BLaER1 (cell line): ENCODE data around the gene DPH5.
"Not testable (repeated sequence)": the region's sequence is repeated elsewhere in the genome, so short reads cannot be mapped to it uniquely, and the experiment has no call there.

ENCODE experiments used
- H3K27ac ChIP-seq: shearing (Covaris generic); formaldehyde crosslinking; 2 replicates; pipeline ENCODE4 v1.8.1; 2022
- H3K27me3 ChIP-seq: shearing (Covaris generic); formaldehyde crosslinking; 2 replicates; pipeline ENCODE4 v1.8.1; 2022
- H3K36me3 ChIP-seq: shearing (Covaris generic); formaldehyde crosslinking; 2 replicates; pipeline ENCODE4 v1.8.1; 2022
- H3K4me1 ChIP-seq: shearing (Covaris generic); formaldehyde crosslinking; 2 replicates; pipeline ENCODE4 v1.8.1; 2022
- H3K4me2 ChIP-seq: shearing (Covaris generic); formaldehyde crosslinking; 2 replicates; pipeline ENCODE4 v1.8.1; 2022
- H3K4me3 ChIP-seq: shearing (Covaris generic); formaldehyde crosslinking; 2 replicates; pipeline ENCODE4 v1.8.1; 2022
- H3K9ac ChIP-seq: shearing (Covaris generic); formaldehyde crosslinking; 2 replicates; pipeline ENCODE4 v1.8.1; 2022
- H3K9me3 ChIP-seq: shearing (Covaris generic); formaldehyde crosslinking; 2 replicates; pipeline ENCODE4 v1.8.1; 2022
- H4K20me1 ChIP-seq: shearing (Covaris generic); formaldehyde crosslinking; 2 replicates; pipeline ENCODE4 v1.8.1; 2022
- Cebpa-rat ChIP-seq: shearing (Covaris generic); IDR thresholded peaks from 2 replicates; pipeline ENCODE4 v1.8.1; 2022

Gene DPH5, protein sequence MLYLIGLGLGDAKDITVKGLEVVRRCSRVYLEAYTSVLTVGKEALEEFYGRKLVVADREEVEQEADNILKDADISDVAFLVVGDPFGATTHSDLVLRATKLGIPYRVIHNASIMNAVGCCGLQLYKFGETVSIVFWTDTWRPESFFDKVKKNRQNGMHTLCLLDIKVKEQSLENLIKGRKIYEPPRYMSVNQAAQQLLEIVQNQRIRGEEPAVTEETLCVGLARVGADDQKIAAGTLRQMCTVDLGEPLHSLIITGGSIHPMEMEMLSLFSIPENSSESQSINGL

DNA sequence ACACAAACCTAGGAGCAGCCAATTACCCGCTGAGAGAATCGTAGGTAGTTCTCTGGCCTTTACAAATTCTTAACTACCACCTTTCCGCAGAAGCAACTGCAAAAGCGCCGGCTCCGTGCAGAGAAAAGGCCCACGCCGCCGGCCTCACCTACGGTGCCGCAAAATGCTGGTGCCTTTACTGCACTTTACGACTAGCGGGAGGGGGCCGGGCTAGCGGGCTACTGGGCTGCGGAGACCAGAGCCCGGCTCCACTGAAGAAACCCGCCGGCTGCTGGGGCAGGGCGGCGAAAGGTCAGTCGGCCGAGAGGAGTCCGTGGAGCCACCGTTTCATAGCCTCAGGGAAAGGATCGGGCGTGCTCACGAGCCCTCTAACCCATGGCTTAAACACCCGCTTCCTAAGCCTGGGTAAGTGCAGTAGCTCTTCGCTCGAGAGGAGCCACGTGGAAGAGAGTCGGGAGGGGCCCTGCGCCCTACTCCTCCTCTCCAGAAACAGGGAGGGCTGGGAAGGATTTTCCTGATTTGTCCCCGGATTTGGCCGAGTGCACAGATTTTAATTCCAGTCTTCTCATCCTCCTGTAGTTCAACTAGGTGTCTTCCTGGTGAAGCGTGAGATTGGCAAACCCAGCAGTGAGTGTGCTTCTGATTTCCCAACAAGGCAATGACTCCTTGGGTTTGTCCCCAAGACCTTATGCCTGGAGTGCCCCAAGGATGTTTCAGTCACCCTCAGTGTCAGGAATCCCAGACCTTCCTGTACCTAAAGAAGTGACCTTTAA, at the start of gene DPH5:
TSS of gene DPH5 (minus strand) at position 128 of the 773 bp plus-strand sequence. CDS start 341 bp downstream, outside the sequence.
- TF ChIP-seq Cebpa-rat = no peak
- Histone ChIP-seq H4K20me1 (no peaks in the 10 kb centered on the region), H3K27ac (peak within 1 kb of the TSS; percentile 85), H3K4me2 (peak within 1 kb of the TSS; percentile 79), H3K9me3 (peaks cover 3% of the 10 kb centered on the region; the same call in 1 of the 2 replicates), H3K9ac (peak within 1 kb of the TSS; percentile 87), H3K27me3 (no peaks in the 10 kb centered on the region), H3K36me3 (peaks cover 21% of the 10 kb centered on the region), H3K4me3 (peak within 1 kb of the TSS; percentile 80), H3K4me1 (peaks cover 32% of the 10 kb centered on the region)

DNA sequence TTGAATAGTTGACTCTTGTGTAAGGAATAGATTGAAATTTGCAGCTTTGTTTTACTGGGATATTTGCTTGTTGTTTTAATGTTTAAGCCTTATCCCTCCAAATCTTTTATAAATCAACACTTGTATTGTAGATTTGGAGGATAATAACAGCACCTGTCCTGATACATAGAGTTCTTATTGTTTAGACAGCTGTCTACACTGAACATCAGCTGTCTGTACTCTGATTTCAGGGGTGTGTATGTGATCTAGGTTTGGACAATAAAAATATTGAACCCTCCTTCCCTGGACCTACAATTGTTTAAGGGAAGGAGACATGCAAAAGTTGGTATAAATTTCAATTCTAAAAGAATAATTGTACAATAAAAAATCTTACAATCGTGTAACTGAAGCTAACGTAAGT, 48.3 kb upstream of the DPH5 start:
- no peak overlapping the region for H3K4me2 ChIP-seq
- no peaks in the 10 kb centered on the region; the same call in 1 of the 2 replicates for H3K9me3 ChIP-seq
- H3K4me1 ChIP-seq = peaks cover 30% of the 10 kb centered on the region
- peaks cover 34% of the 10 kb centered on the region for H3K36me3 ChIP-seq
- no peak for TF ChIP-seq Cebpa-rat
- H3K9ac ChIP-seq = no peak overlapping the region
- H3K27me3 ChIP-seq = no peaks in the 10 kb centered on the region
- no peak overlapping the region for H3K27ac ChIP-seq
- H3K4me3 ChIP-seq = no peak overlapping the region
- H4K20me1 ChIP-seq = no peaks in the 10 kb centered on the region

DNA sequence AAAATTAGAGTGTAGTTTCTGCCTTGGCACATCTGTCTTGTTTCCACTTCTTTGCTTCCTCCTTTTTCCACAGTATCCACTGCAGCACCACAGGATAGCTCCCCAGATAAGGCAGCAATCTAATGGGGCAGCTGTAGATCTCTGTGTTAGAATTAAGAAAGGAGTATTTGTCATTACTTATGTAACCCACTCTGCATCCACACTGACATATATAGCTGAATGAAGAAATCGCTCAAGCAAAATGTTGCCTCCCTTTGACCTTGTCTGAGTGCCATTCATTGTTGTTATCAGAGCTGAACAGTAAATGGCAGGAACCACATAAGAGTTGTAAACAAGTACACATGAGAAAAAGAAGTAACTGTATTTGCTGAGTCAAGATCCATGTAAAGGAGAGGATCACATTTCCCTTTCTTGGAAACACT, 45.9 kb upstream of the DPH5 start:
- TF ChIP-seq Cebpa-rat = no peak
- no peak overlapping the region for H3K9ac ChIP-seq
- H3K4me3 ChIP-seq = no peak overlapping the region
- peaks cover 23% of the 10 kb centered on the region for H3K36me3 ChIP-seq
- H3K27me3 ChIP-seq = no peaks in the 10 kb centered on the region
- no peak overlapping the region for H3K4me2 ChIP-seq
- no peak overlapping the region for H3K27ac ChIP-seq
- H4K20me1 ChIP-seq = no peaks in the 10 kb centered on the region
- H3K9me3 ChIP-seq = no peaks in the 10 kb centered on the region
- peaks cover 14% of the 10 kb centered on the region; the same call in 1 of the 2 replicates for H3K4me1 ChIP-seq

DNA sequence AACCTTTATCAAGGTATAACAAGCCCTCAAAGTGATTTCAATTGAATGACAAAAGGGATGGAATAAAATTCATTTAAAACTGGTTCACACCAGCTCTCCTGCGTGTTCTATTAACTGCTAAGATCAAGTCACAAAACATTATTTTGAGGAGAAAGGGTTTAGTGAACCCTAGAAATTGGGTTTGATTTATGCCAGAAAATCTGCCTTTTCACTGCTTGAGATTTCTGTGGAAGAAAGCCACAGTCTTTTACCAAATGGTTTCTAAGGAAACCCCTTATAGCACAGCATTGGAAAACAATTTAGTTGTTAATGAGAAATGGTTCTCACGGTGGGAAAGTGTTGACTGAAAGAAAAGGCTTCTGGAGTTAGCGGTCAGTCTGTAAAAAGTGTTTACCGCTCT, 43.6 kb upstream of the DPH5 start:
- Histone ChIP-seq H3K9ac (no peak overlapping the region), H3K4me2 (no peak overlapping the region), H3K36me3 (peaks cover 14% of the 10 kb centered on the region), H3K27me3 (no peaks in the 10 kb centered on the region), H3K27ac (no peak overlapping the region), H3K4me1 (peaks cover 14% of the 10 kb centered on the region; the same call in 1 of the 2 replicates), H4K20me1 (no peaks in the 10 kb centered on the region), H3K4me3 (no peak overlapping the region), H3K9me3 (no peaks in the 10 kb centered on the region)
- no peak for TF ChIP-seq Cebpa-rat

DNA sequence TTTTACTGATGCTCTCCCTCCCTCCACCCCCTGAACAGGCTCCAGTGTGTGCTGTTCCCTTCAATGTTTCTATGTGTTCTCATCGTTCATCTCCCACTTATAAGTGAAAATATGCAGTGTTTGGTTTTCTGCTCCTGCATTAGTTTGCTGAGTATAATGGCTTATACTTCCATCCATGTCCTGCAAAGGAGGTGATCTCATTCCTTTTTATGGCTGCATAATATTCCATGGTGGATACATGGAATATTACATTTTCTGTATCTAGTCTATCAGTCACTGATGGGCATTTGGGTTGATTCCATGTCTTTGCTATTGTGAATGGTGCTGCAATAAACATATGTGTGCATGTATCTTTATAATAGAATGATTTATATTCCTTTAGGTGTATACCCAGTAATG, 41.4 kb upstream of the DPH5 start:
- H3K9me3 ChIP-seq, H3K27ac ChIP-seq, H3K4me2 ChIP-seq, H3K36me3 ChIP-seq, H3K27me3 ChIP-seq, H4K20me1 ChIP-seq, H3K9ac ChIP-seq, H3K4me3 ChIP-seq: not testable (repeated sequence)
- peaks cover 14% of the 10 kb centered on the region; the same call in 1 of the 2 replicates for H3K4me1 ChIP-seq

DNA sequence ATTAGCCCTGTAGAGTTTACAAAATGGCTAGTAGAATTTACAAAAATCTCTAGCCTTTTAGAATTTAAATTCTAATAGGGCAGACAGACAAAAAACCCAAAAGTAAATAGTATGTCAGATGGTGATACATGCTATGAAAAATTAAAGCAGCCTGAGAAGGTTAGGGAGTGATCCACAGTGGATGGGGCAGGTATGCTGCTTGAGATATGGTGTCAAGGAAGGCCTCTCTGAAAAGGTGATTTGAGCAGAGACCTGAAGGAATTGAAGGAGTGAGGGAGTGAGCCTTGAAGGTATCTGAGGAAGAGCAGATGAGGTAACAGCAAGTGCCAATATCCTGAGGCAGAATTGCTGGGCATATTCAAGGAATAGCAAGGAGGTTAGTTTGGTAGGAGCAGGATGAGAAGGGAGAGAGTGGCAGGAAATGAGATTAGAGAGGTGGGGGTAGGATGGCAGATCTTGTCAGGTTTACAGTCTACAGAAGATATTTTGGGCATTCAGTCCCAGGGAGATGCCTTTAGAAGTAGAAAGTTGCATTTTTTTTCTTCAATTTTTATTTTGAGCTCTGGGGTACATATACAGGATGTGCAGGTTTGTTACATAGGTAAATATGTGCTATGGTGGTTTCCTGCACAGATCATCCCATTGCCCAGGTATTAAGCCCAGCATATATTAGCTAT, 40.8 kb upstream of the DPH5 start:
- no peak for TF ChIP-seq Cebpa-rat
- Histone ChIP-seq H3K36me3 (peaks cover 9% of the 10 kb centered on the region), H3K9me3 (no peaks in the 10 kb centered on the region), H3K27ac (no peak overlapping the region), H3K9ac (no peak overlapping the region), H4K20me1 (no peaks in the 10 kb centered on the region), H3K4me2 (no peak overlapping the region), H3K27me3 (no peaks in the 10 kb centered on the region), H3K4me3 (no peak overlapping the region), H3K4me1 (peaks cover 11% of the 10 kb centered on the region; the same call in 1 of the 2 replicates)

DNA sequence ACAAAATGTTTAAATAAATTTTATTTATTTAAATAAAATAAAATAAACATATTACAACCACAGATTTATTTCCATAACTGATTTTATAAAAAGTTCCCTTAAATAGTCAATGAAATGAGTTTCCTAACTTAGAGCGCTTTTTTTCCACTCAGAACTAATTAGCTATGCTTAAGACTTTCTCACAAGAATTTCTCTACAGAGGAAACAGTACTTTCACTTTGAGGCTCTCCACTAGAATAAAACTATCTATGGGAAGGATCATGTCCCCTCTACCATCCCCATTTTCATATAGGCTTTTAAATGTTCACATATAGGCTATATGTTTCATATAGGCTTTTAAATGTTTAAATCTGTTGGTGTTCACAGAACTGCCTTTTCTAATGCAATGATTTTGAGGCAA, 40.0 kb upstream of the DPH5 start:
- Histone ChIP-seq H3K9me3 (no peaks in the 10 kb centered on the region), H3K4me2 (no peak overlapping the region), H3K27ac (no peak overlapping the region), H4K20me1 (no peaks in the 10 kb centered on the region), H3K4me1 (peaks cover 6% of the 10 kb centered on the region; the same call in 1 of the 2 replicates), H3K36me3 (peaks cover 10% of the 10 kb centered on the region), H3K4me3 (no peak overlapping the region), H3K27me3 (no peaks in the 10 kb centered on the region), H3K9ac (no peak overlapping the region)
- TF ChIP-seq Cebpa-rat = no peak

DNA sequence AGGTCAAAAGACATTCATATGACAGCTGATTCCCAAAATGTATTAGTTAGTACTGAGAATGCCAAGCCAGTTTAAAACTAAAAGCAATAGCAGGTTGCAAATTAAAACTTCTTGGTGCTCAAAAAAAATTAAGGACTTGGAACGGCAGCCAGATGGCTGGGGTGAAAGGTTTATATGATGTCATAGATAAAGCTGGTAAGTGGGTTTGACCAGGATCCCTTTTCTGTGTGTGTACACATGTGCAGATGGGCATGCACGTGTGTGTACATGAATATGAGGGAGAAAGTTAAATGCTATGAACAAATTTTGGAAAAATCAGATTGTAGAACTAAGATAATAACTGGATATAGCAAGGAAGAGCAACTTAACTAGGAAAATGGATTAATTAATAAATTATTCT, 39.1 kb upstream of the DPH5 start:
- H3K4me1 ChIP-seq = no peaks in the 10 kb centered on the region
- H3K27me3 ChIP-seq = no peaks in the 10 kb centered on the region
- peaks cover 10% of the 10 kb centered on the region for H3K36me3 ChIP-seq
- H3K9me3 ChIP-seq = no peaks in the 10 kb centered on the region
- H3K9ac ChIP-seq = no peak overlapping the region
- TF ChIP-seq Cebpa-rat = no peak
- no peak overlapping the region for H3K4me2 ChIP-seq
- H3K4me3 ChIP-seq = no peak overlapping the region
- H4K20me1 ChIP-seq = no peaks in the 10 kb centered on the region
- H3K27ac ChIP-seq = no peak overlapping the region

DNA sequence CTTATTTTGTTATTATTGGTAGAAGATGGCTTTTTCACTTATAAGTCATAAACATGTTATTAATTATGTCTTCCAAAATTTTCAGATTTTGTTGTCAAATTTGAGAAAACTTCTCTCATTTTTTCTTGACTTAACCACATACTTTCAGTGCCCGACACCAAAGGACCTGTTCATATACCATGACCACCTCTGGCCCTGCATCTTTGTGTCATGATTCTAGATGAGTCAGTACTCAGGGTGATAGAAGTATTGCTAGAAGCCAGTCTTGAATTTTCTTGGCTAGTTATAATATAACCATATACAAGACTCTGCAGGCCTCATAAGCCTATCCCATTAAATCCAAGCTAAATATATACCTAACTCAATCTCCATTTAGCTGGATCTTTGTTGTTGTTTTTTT, 35.4 kb upstream of the DPH5 start:
- TF ChIP-seq Cebpa-rat = no peak
- Histone ChIP-seq H3K27me3 (no peaks in the 10 kb centered on the region), H3K9me3 (no peaks in the 10 kb centered on the region), H3K27ac (no peak overlapping the region), H3K4me1 (no peaks in the 10 kb centered on the region), H4K20me1 (no peaks in the 10 kb centered on the region), H3K4me2 (no peak overlapping the region), H3K4me3 (no peak overlapping the region), H3K36me3 (peaks cover 13% of the 10 kb centered on the region; the same call in 1 of the 2 replicates), H3K9ac (no peak overlapping the region)
